Measurements from ENCODE around the gene EXOC3L4. TPM values are rescaled to one million over a fixed set of nuclear protein-coding genes. Genes with fewer than 3 reads are reported as not detected.

The EXOC3L4 gene
- total and polyA plus RNA-seq, 2 of the 8 experiments (the other 6 are each of a cell fraction or from before 2014, with no cell fraction given): 0.45 to 0.57 TPM

- Histone ChIP-seq H4K20me1 (replicated peaks in 1 of 2; ENCODE audit: control insufficient read depth in 1 of 2, insufficient read depth in 2 of 2, low read length in 2 of 2) (no peaks in the 10 kb centered on the region), H2BK120ac (replicated peaks; ENCODE audit: low read depth, low read length) (no peak overlapping the region), H2AFZ (ENCODE audit: low read length) (no peak overlapping the region), H3K4me3 (ENCODE audit: extremely low read depth in 1 of 4, insufficient read depth in 2 of 4, low read depth in 3 of 4, low read length in 4 of 4) (no peak overlapping the region), H2AK5ac (ENCODE audit: low read depth, low read length) (no peak overlapping the region), H3K79me2 (ENCODE audit: control insufficient read depth in 1 of 2, insufficient read depth in 2 of 2, low read length in 2 of 2) (no peaks in the 10 kb centered on the region), H2BK15ac (ENCODE audit: low read length) (no peak overlapping the region), H3K27ac (ENCODE audit: low read depth, low read length) (no peak overlapping the region), H3K4ac (replicated peaks; ENCODE audit: insufficient read length, low read depth, low read length) (no peak overlapping the region), H3K23ac (ENCODE audit: insufficient read length) (no peak overlapping the region), H3K9me3 (ENCODE audit: insufficient read depth in 2 of 2, low read depth in 1 of 2, low read length in 1 of 2) (no peaks in the 10 kb centered on the region), H3K79me1 (ENCODE audit: low read depth, low read length) (no peaks in the 10 kb centered on the region), H2BK20ac (ENCODE audit: low read length) (no peak overlapping the region), H3K9ac (replicated peaks in 1 of 4; ENCODE audit: extremely low read depth in 1 of 4, low read depth in 3 of 4, low read length in 3 of 4) (no peak overlapping the region), H2BK12ac (ENCODE audit: low read depth, low read length) (0 out of 2 replicates have a peak overlapping the region, but pooled peaks have one; percentile 60), H2BK5ac (ENCODE audit: low read depth, low read length) (peak overlapping the region; percentile 35; the same call in 1 of the 2 replicates), H3K4me2 (ENCODE audit: insufficient read depth in 1 of 2, low read depth in 2 of 2, low read length in 2 of 2) (no peak overlapping the region), H3K36me3 (ENCODE audit: control insufficient read depth in 2 of 4, insufficient read depth in 4 of 4, low read length in 3 of 4) (no peaks in the 10 kb centered on the region), H4K91ac (replicated peaks; ENCODE audit: insufficient read length, low read length) (no peak overlapping the region), H3K56ac (replicated peaks; ENCODE audit: insufficient read length, low read depth, low read length) (no peak overlapping the region), H3K27me3 (replicated peaks in 1 of 4; ENCODE audit: control insufficient read depth in 3 of 4, extremely low read depth in 1 of 4, insufficient read depth in 3 of 4, low read length in 3 of 4) (peaks cover 0 to 5% (median 0%) of the 10 kb centered on the region in 4 experiments; a peak in 3 of 7 replicates), H3K4me1 (replicated peaks in 1 of 4; ENCODE audit: control insufficient read depth in 3 of 4, insufficient read depth in 4 of 4, low read length in 3 of 4) (peaks cover 0 to 20% (median 16%) of the 10 kb centered on the region in 4 experiments; a peak in 6 of 7 replicates), H4K5ac (ENCODE audit: insufficient read length, low read depth, low read length) (no peak overlapping the region), H3K18ac (ENCODE audit: extremely low read depth, low read length) (peak overlapping the region; percentile 28; the same call in 1 of the 2 replicates), H4K8ac (ENCODE audit: extremely low read depth, insufficient read depth, low read length) (no peak overlapping the region), H3K23me2 (ENCODE audit: low read depth, low read length) (peaks cover 3% of the 10 kb centered on the region; the same call in 1 of the 2 replicates), H3K14ac (ENCODE audit: insufficient read length) (no peak overlapping the region)
- ChIA-PET CTCF (ENCODE audit: partially characterized antibody) (interaction anchor here (0.6 to 18.4 kb wide), 6 partner anchors 8 to 180 kb away, joined by 3 to 276 read pairs (median 5); no protein-coding TSS in a partner anchor), POLR2A (ENCODE audit: partially characterized antibody) (interaction anchor here (0.7 to 1.5 kb wide), 4 partner anchors 8 to 18 kb away, joined by 3 to 4 read pairs (median 4); no protein-coding TSS in a partner anchor)
- no peak for DNase-seq (ENCODE audit: low read depth in 1 of 2, low spot score in 2 of 2)
- WGBS, 2 experiments (ENCODE audit: extremely low coverage in 1 of 2, insufficient coverage in 1 of 2, insufficient read length in 1 of 2, insufficient replicate concordance in 2 of 2, low coverage in 1 of 2, low lambda C conversion rate in 2 of 2, missing lambda C conversion rate in 1 of 2): 73% methylated on average over 9 of the region's 10 CpGs; no CpG with 5 or more reads in 1 of the 2 experiments
- no peak for FAIRE-seq
- TF ChIP-seq RBBP5 (IDR thresholded peaks at IDR 0.05; ENCODE audit: borderline replicate concordance, low read depth, low read length) (no peak), RFX5 (IDR thresholded peaks at IDR 0.05; ENCODE audit: borderline replicate concordance, low read depth, low read length) (no peak), KDM4A (IDR thresholded peaks at IDR 0.05; ENCODE audit: low read depth, low read length, severe bottlenecking) (no peak), SRF (IDR thresholded peaks at IDR 0.05; ENCODE audit: low read depth, low read length) (no peak)
Measured at GRCh38 chr14:103118018-103118662, 23.6 kb downstream of the EXOC3L4 start.

Measured in H1 (cell line).